B cell (primary cell): Measurements from ENCODE around the gene GSS.

Experiments
- CTCF ChIP-seq: fragments of 200-600 bp; IDR thresholded peaks from one replicate; pipeline ENCODE4 v1.8.0; 2022; ENCODE audit warnings: antibody characterized with exemption, mild to moderate bottlenecking
- EZH2 ChIP-seq: IDR thresholded peaks from 2 replicates; pipeline ENCODE4 v1.6.1; 2012; ENCODE audit warnings: borderline replicate concordance, low read depth, mild to moderate bottlenecking, moderate library complexity, low read length; ENCODE audit not compliant: insufficient read depth, poor library complexity, severe bottlenecking

DNA sequence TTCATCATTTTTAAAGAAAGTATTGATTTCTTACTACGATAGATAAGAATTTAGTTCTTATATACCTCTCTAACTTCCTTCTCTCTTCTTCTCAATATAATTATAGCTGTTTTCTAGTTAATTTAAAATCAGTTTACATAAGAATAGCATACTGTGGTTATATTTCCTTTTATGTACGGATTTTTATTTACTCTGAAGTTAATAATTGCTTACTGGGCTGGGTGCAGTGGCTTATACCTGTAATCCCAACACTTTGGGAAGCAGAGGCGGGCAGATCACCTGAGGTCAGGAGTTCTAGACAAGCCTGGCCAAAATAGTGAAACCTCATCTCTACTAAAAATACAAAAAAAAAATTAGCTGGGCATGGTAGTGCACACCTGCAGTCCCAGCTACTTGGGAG, 69.5 kb downstream of the GSS start:
- TF ChIP-seq CTCF (no peak), EZH2 (no peak)
